CD14-positive monocyte (primary cell): ENCODE measurements around the gene NCOR2. TPM values are rescaled to one million over a fixed set of nuclear protein-coding genes. Genes with fewer than 3 reads are reported as not detected.

Experiments used
- DNase-seq, 3 donors: peaks; one replicate each; pipeline ENCODE4 v3.0.0-alpha.2; 2011 to 2022
- H2AFZ ChIP-seq: 2 replicates; pipeline ENCODE4 v1.6.0; 2012; ENCODE audit warnings: mild to moderate bottlenecking, low read depth, low read length, inconsistent platforms; ENCODE audit not compliant: insufficient read depth, poor library complexity, severe bottlenecking
- H3K27ac ChIP-seq, 2 donors: 1 replicate in 1 of 2; 2 replicates in 1 of 2; pipeline ENCODE4 v1.5.1; 2012 to 2013; ENCODE audit warnings: low read length in 2 of 2, control low read depth in 1 of 2, inconsistent platforms in 1 of 2, low read depth in 1 of 2, mild to moderate bottlenecking in 1 of 2
- H3K27me3 ChIP-seq, 2 donors: one replicate each; pipeline versions ENCODE4 v1.6.0 to v1.6.1; 2011 to 2013; ENCODE audit warnings: low read length in 2 of 2; ENCODE audit not compliant: control insufficient read depth in 2 of 2, insufficient read depth in 2 of 2
- H3K36me3 ChIP-seq, 2 donors: replicated peaks in 1 of 2; 1 replicate in 1 of 2; 2 replicates in 1 of 2; pipeline versions ENCODE4 v1.5.1 to v1.6.1; 2012 to 2013; ENCODE audit warnings: low read length in 2 of 2, control low read depth in 1 of 2, inconsistent platforms in 1 of 2, mild to moderate bottlenecking in 1 of 2; ENCODE audit not compliant: insufficient read depth in 2 of 2, control insufficient read depth in 1 of 2
- H3K4me1 ChIP-seq, 2 donors: 1 replicate in 1 of 2; 2 replicates in 1 of 2; pipeline versions ENCODE4 v1.5.1 to v1.6.1; 2012 to 2013; ENCODE audit warnings: low read length in 2 of 2, control low read depth in 1 of 2, inconsistent platforms in 1 of 2, mild to moderate bottlenecking in 1 of 2, moderate library complexity in 1 of 2; ENCODE audit not compliant: insufficient read depth in 2 of 2, control insufficient read depth in 1 of 2
- H3K4me2 ChIP-seq: replicated peaks from 2 replicates; pipeline ENCODE3; 2012; ENCODE audit warnings: low read length, moderate library complexity, mild to moderate bottlenecking; ENCODE audit not compliant: poor library complexity, severe bottlenecking; ENCODE audit errors: extremely low read depth
- H3K4me3 ChIP-seq, 3 experiments: fragments of 200-600 bp in 1 of 3; sonication (generic) in 1 of 3; replicated peaks in 1 of 3; 1 replicate in 2 of 3; 2 replicates in 1 of 3; pipeline ENCODE4 v1.5.1; 2011 to 2013; ENCODE audit warnings: low read length in 3 of 3, mild to moderate bottlenecking in 3 of 3, control low read depth in 2 of 3, low read depth in 2 of 3, inconsistent platforms in 1 of 3, moderate library complexity in 1 of 3
- H3K79me2 ChIP-seq: 2 replicates; pipeline ENCODE4 v1.6.0; 2012; ENCODE audit warnings: mild to moderate bottlenecking, control low read depth, inconsistent platforms, low read length, moderate library complexity; ENCODE audit not compliant: insufficient read depth
- H3K9ac ChIP-seq: 2 replicates; pipeline ENCODE4 v1.6.0; 2017; ENCODE audit warnings: low read length, mild to moderate bottlenecking; ENCODE audit not compliant: insufficient read depth, poor library complexity, severe bottlenecking
- H3K9me3 ChIP-seq, 2 donors: replicated peaks in 1 of 2; 1 replicate in 1 of 2; 2 replicates in 1 of 2; pipeline versions ENCODE4 v1.5.1 to v1.6.1; 2012 to 2013; ENCODE audit warnings: low read length in 2 of 2, control low read depth in 1 of 2; ENCODE audit not compliant: control insufficient read depth in 1 of 2, insufficient read depth in 1 of 2
- H4K20me1 ChIP-seq: 2 replicates; pipeline ENCODE4 v1.6.0; 2012; ENCODE audit warnings: mild to moderate bottlenecking, low read length, control low read depth, moderate library complexity; ENCODE audit not compliant: insufficient read depth
- H3K27ac Mint-ChIP-seq, 7 donors: one replicate each; pipeline ENCODE4 v1.8.0; 2020; ENCODE audit warnings: mild to moderate bottlenecking in 7 of 7, mixed read lengths in 7 of 7, moderate library complexity in 6 of 7, inconsistent platforms in 2 of 7
- H3K27me3 Mint-ChIP-seq, 3 donors: one replicate each; pipeline ENCODE4 v1.8.0; 2021 to 2022; ENCODE audit warnings: low read depth in 3 of 3, mild to moderate bottlenecking in 3 of 3, mixed read lengths in 3 of 3, moderate library complexity in 3 of 3, inconsistent platforms in 1 of 3
- H3K36me3 Mint-ChIP-seq, 2 donors: one replicate each; pipeline ENCODE4 v1.8.0; 2020; ENCODE audit warnings: mixed read lengths in 2 of 2, inconsistent platforms in 1 of 2, mild to moderate bottlenecking in 1 of 2
- H3K4me1 Mint-ChIP-seq: one replicate; pipeline ENCODE4 v1.8.0; 2020; ENCODE audit warnings: mild to moderate bottlenecking, mixed read lengths
- H3K4me3 Mint-ChIP-seq, 2 donors: one replicate each; pipeline ENCODE4 v1.8.0; 2020; ENCODE audit warnings: mild to moderate bottlenecking in 2 of 2, mixed read lengths in 2 of 2, moderate library complexity in 1 of 2
- H3K9me3 Mint-ChIP-seq, 7 donors: one replicate each; pipeline ENCODE4 v1.8.0; 2020 to 2022; ENCODE audit warnings: mixed read lengths in 7 of 7, mild to moderate bottlenecking in 6 of 7, moderate library complexity in 6 of 7, inconsistent platforms in 2 of 7
- whole genome bisulfite sequencing: methylation state at CpG from one replicate; pipeline ENCODE4 v1.1.5; 2013; ENCODE audit warnings: missing lambda C conversion rate; ENCODE audit not compliant: insufficient coverage; 5-methylcytosine and 5-hydroxymethylcytosine counted together
- intact Hi-C, 2 donors: fragments of 100-400 bp; cut with micrococcal nuclease; formaldehyde crosslinking; loops; one replicate each; pipeline versions ENCODE4 v1.15.0 to v1.15.1; 2023
- polyA plus RNA-seq, 3 donors: library from polyadenylated mRNA; depleted of rRNA in 1 of 3; unstranded in 2 of 3; stranded (reverse) in 1 of 3; fragments of 300-500 nt in 2 of 3; fragments of >200 nt in 1 of 3; fragmentation: Illumina TruSeq in 2 of 3; gene quantifications; 1 replicate in 2 of 3; 2 replicates in 1 of 3; pipeline ENCODE4 v1.2.3, GENCODE V29; 2012 to 2021
- TF ChIP-seq, protein P1 (sequence below): fragments of 200-600 bp; IDR thresholded peaks from one replicate; pipeline ENCODE4 v1.8.0; 2022; ENCODE audit warnings: antibody characterized with exemption, mild to moderate bottlenecking

The NCOR2 gene
- polyA plus RNA-seq, 3 donors = 4.7 to 46.8 (median 5.5) TPM

- Histone ChIP-seq H3K4me3 (peak overlapping the region in 1 of 3 experiments; percentile 74), H3K9ac (peak overlapping the region; percentile 69), H3K27me3 (no peaks in the 10 kb centered on the region), H2AFZ (no peak overlapping the region), H3K9me3 (no peaks in the 10 kb centered on the region), H3K4me1 (peaks cover 49 to 52% of the 10 kb centered on the region in 2 donors), H3K4me2 (peak overlapping the region; percentile 78), H3K79me2 (peaks cover 27% of the 10 kb centered on the region), H3K27ac (peak overlapping the region; percentile 86 to 96), H3K36me3 (no peaks in the 10 kb centered on the region), H4K20me1 (peaks cover 19% of the 10 kb centered on the region)
- Mint-ChIP-seq H3K27ac (peak overlapping the region; percentile 78 to 98 (median 95)), H3K4me3 (no peak overlapping the region), H3K9me3 (no peaks in the 10 kb centered on the region), H3K36me3 (no peaks in the 10 kb centered on the region), H3K4me1 (peaks cover 45% of the 10 kb centered on the region), H3K27me3 (peaks cover 0 to 1% (median 0%) of the 10 kb centered on the region in 3 donors)
- 94% methylated on average over 13 of the region's 17 CpGs for whole genome bisulfite sequencing
- DNase-seq = no peak
- TF ChIP-seq, protein P1, sequence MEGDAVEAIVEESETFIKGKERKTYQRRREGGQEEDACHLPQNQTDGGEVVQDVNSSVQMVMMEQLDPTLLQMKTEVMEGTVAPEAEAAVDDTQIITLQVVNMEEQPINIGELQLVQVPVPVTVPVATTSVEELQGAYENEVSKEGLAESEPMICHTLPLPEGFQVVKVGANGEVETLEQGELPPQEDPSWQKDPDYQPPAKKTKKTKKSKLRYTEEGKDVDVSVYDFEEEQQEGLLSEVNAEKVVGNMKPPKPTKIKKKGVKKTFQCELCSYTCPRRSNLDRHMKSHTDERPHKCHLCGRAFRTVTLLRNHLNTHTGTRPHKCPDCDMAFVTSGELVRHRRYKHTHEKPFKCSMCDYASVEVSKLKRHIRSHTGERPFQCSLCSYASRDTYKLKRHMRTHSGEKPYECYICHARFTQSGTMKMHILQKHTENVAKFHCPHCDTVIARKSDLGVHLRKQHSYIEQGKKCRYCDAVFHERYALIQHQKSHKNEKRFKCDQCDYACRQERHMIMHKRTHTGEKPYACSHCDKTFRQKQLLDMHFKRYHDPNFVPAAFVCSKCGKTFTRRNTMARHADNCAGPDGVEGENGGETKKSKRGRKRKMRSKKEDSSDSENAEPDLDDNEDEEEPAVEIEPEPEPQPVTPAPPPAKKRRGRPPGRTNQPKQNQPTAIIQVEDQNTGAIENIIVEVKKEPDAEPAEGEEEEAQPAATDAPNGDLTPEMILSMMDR = no peak
- intact Hi-C loops = loop anchor here (2.0 to 10.0 kb wide), 7 partner anchors 38 to 198 kb away; no protein-coding TSS in a partner anchor
These were observed 2.1 kb upstream of the NCOR2 start for GRCh38 chr12:124569375-124570148.

GRCh38 chr12:124568431-124569374, 1.3 kb upstream of the NCOR2 start:
- Histone ChIP-seq H3K79me2 (peaks cover 36% of the 10 kb centered on the region), H3K27me3 (no peaks in the 10 kb centered on the region), H4K20me1 (peaks cover 27% of the 10 kb centered on the region), H3K4me3 (peak overlapping the region in 1 of 3 experiments; percentile 74), H3K9ac (peak overlapping the region; percentile 69), H3K27ac (peak overlapping the region; percentile 86 to 96), H3K4me1 (peaks cover 47% of the 10 kb centered on the region in 2 donors), H3K4me2 (peak overlapping the region; percentile 78), H2AFZ (peak overlapping the region; percentile 44), H3K9me3 (no peaks in the 10 kb centered on the region), H3K36me3 (peaks cover 0 to under 1% of the 10 kb centered on the region in 2 donors)
- Mint-ChIP-seq H3K4me1 (peaks cover 45% of the 10 kb centered on the region), H3K27me3 (no peaks in the 10 kb centered on the region), H3K4me3 (peak overlapping the region; percentile 42 to 77), H3K9me3 (no peaks in the 10 kb centered on the region), H3K36me3 (peaks cover 0 to 2% of the 10 kb centered on the region in 2 donors), H3K27ac (peak overlapping the region; percentile 94 to 98 (median 96))
- WGBS = 0% methylated on average over 18 of the region's 28 CpGs
- intact Hi-C loops = loop anchor here (2.0 to 10.0 kb wide), 6 partner anchors 86 to 199 kb away; no protein-coding TSS in a partner anchor
- TF ChIP-seq, protein P1 = peak; percentile 52
- peak; percentile 88 to 90 (median 88) for DNase-seq
